Adrenal gland (tissue), 12 donors: Measurements from ENCODE around the gene PEX14. TPM values are rescaled to one million over a fixed set of nuclear protein-coding genes. Genes with fewer than 3 reads are reported as not detected.

ENCODE experiments used
- DNase-seq, 7 donors: peaks; one replicate each; pipeline ENCODE4 v3.0.0-alpha.2; 2019 to 2020
- H3K27ac ChIP-seq, 5 donors: fragments of 200-600 bp; sonication (generic) in 4 of 5; 1 replicate in 3 of 5; 2 replicates in 2 of 5; pipeline versions ENCODE4 v1.5.1 to v1.8.0; 2016 to 2020; ENCODE audit warnings: mild to moderate bottlenecking in 1 of 5
- H3K27me3 ChIP-seq: fragments of 200-600 bp; 2 replicates; pipeline ENCODE4 v1.8.0; 2021
- H3K36me3 ChIP-seq, 2 donors: fragments of 200-600 bp; replicated peaks in 1 of 2; 1 replicate in 1 of 2; 2 replicates in 1 of 2; pipeline versions ENCODE4 v1.5.1 to v1.8.0; 2018 to 2022
- H3K4me1 ChIP-seq, 2 donors: fragments of 200-600 bp; replicated peaks in 1 of 2; 1 replicate in 1 of 2; 2 replicates in 1 of 2; pipeline versions ENCODE4 v1.5.1 to v1.8.0; 2018 to 2021
- H3K4me3 ChIP-seq, 4 donors: fragments of 200-600 bp; sonication (generic) in 3 of 4; one replicate each; pipeline ENCODE4 v1.5.1; 2016 to 2018
- H3K9me3 ChIP-seq, 3 donors: fragments of 200-600 bp; sonication (generic) in 1 of 3; replicated peaks in 1 of 3; 1 replicate in 2 of 3; 2 replicates in 1 of 3; pipeline versions ENCODE4 v1.5.1 to v1.8.0; 2016 to 2021
- POLR2A ChIP-seq, 2 donors: fragments of 450-650 bp; IDR thresholded peaks; one replicate each; pipeline ENCODE4 v1.6.1; 2017; ENCODE audit warnings: antibody characterized with exemption in 2 of 2, mild to moderate bottlenecking in 2 of 2, moderate library complexity in 1 of 2
- WGBS, 4 donors: extraction: QIAGEN DNeasy Blood & Tissue Kit in 2 of 4; methylation state at CpG; one replicate each; pipeline versions ENCODE4 v1.1.5 to v1.1.7; 2013 to 2017; 5-methylcytosine and 5-hydroxymethylcytosine counted together
- intact Hi-C, 2 donors: fragments of 100-400 bp; cut with DNase I; formaldehyde crosslinking; loops; one replicate each; pipeline versions ENCODE4 v1.14.1 to v1.15.0; 2022 to 2023
- polyA plus RNA-seq, 3 donors: library from polyadenylated mRNA; stranded (reverse); fragments of 200-250 nt in 2 of 3; fragments of 350-450 nt in 1 of 3; fragmentation: Illumina TruSeq in 1 of 3; extraction: RNeasy Lipid Tissue Mini Kit (QIAGEN cat#74804) in 1 of 3; gene quantifications; one replicate each; pipeline ENCODE4 v1.2.3, GENCODE V29; 2013 to 2014
- total RNA-seq, 9 donors: library from RNA; depleted of rRNA in 4 of 9; stranded (reverse); fragments of >200 nt in 4 of 9; fragments of 120-200 nt in 1 of 9; fragmentation: NEBNext Ultra II Directional in 1 of 9; extraction: Animal tissue kit (Norgen Biotek cat#: 25700) in 1 of 9; gene quantifications; one replicate each; pipeline versions ENCODE4 v1.1.0 to v1.2.4, GENCODE V29; 2013 to 2023
- TF ChIP-seq, protein P1 (sequence below), 6 experiments: fragments of 450-650 bp in 4 of 6; fragments of 200-600 bp in 2 of 6; sonication (generic) in 1 of 6; IDR thresholded peaks; 1 replicate in 5 of 6; 2 replicates in 1 of 6; pipeline versions ENCODE4 v1.5.1 to v1.8.0; 2016 to 2021; ENCODE audit warnings: antibody characterized with exemption in 6 of 6, mild to moderate bottlenecking in 2 of 6, moderate library complexity in 1 of 6
- donor health status: healthy with polysubstance abuse.
- donor health status: Bipolar disorder and iron deficiency.
- donor health status: DM: yes; HTN: yes; CAD: no.
- donor health status: DM: no; HTN: no; CAD: no.
- donor health status: DM: no; HTN: no; CAD: no.
- donor health status: DM: yes; HTN: yes; CAD: no.

PEX14 gene
- total and polyA plus RNA-seq, 12 donors, result 9.7 to 23.9 (median 18.1) TPM

DNA sequence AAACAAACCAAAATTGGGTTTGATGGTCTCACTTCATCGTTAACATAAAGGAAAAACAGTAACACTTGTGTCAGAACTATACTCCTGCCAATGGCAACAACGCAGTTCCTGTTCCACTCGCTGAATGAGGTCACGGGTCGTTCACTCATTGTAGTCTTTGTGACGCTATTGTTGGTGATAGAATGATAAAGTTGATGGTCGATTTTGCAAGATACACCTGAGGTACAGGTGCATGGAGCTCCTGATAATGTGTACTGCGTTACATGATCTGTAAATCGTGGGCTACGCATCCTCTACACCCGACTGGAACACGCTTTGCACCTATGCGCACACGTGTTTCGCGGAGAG lies 44.9 kb upstream of the PEX14 start:
- H3K27ac ChIP-seq, result peak overlapping the region in 2 of 5 donors; percentile 39 to 79
- peak in 1 of 7 donors; percentile 21 for DNase-seq

GRCh38 chr1:10430216-10431069 lies 44.3 kb upstream of the PEX14 start, which contains the start of gene CENPS:
TSS of gene CENPS (plus strand) at chr1:10430433. CDS start at chr1:10430518, 85 bp downstream.
- Histone ChIP-seq H3K4me1 (peaks cover 9 to 20% of the 10 kb centered on the region in 2 donors), H3K9me3 (no peaks in the 10 kb centered on the region), H3K27me3 (no peaks in the 10 kb centered on the region), H3K27ac (peak within 1 kb of the TSS in 2 of 5 donors; percentile 39 to 79), H3K36me3 (no peaks in the 10 kb centered on the region), H3K4me3 (peak within 1 kb of the TSS; percentile 15 to 70 (median 68))
- WGBS, 4 donors, result 0% methylated on average over 8 to 95 of the region's 95 CpGs
- peak; percentile 83 to 95 (median 90) for DNase-seq
- intact Hi-C loops, result loop anchor here (5.0 kb wide), 1 partner anchor 62 kb away; no protein-coding TSS in a partner anchor
- no peak for TF ChIP-seq POLR2A (IDR thresholded peaks at IDR 0.05)
- TF ChIP-seq, protein P1, sequence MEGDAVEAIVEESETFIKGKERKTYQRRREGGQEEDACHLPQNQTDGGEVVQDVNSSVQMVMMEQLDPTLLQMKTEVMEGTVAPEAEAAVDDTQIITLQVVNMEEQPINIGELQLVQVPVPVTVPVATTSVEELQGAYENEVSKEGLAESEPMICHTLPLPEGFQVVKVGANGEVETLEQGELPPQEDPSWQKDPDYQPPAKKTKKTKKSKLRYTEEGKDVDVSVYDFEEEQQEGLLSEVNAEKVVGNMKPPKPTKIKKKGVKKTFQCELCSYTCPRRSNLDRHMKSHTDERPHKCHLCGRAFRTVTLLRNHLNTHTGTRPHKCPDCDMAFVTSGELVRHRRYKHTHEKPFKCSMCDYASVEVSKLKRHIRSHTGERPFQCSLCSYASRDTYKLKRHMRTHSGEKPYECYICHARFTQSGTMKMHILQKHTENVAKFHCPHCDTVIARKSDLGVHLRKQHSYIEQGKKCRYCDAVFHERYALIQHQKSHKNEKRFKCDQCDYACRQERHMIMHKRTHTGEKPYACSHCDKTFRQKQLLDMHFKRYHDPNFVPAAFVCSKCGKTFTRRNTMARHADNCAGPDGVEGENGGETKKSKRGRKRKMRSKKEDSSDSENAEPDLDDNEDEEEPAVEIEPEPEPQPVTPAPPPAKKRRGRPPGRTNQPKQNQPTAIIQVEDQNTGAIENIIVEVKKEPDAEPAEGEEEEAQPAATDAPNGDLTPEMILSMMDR (IDR thresholded peaks at IDR 0.05), result peak; percentile 75 to 99 (median 94)

More for the DNA sequence above, 44.9 kb upstream of the PEX14 start:
- no peaks in the 10 kb centered on the region for H3K9me3 ChIP-seq
- peaks cover 9 to 20% of the 10 kb centered on the region in 2 donors for H3K4me1 ChIP-seq
- H3K36me3 ChIP-seq, result no peaks in the 10 kb centered on the region
- H3K27me3 ChIP-seq, result no peaks in the 10 kb centered on the region
- 0 to 28% (median 19%) methylated on average over 5 to 16 of the region's 16 CpGs for WGBS, 4 donors
- peak overlapping the region in 2 of 4 donors; percentile 65 to 70 for H3K4me3 ChIP-seq
- intact Hi-C loops, result loop anchor here (5.0 kb wide), 2 partner anchors 53 to 62 kb away; no protein-coding TSS in a partner anchor
- TF ChIP-seq, protein P1 (IDR thresholded peaks at IDR 0.05), result no peak
- TF ChIP-seq POLR2A (IDR thresholded peaks at IDR 0.05), result no peak

- TF ChIP-seq, protein P1 (IDR thresholded peaks at IDR 0.05), result no peak
- no peak for TF ChIP-seq POLR2A (IDR thresholded peaks at IDR 0.05)
- peak overlapping the region in 2 of 5 donors; percentile 39 to 79 for H3K27ac ChIP-seq
- DNase-seq, result peak in 1 of 7 donors; percentile 60
- peaks cover 9 to 20% of the 10 kb centered on the region in 2 donors for H3K4me1 ChIP-seq
- H3K36me3 ChIP-seq, result no peaks in the 10 kb centered on the region
- no peaks in the 10 kb centered on the region for H3K27me3 ChIP-seq
- peak overlapping the region; percentile 15 to 70 (median 68) for H3K4me3 ChIP-seq
- intact Hi-C loops, result loop anchor here (5.0 kb wide), 1 partner anchor 61 kb away; no protein-coding TSS in a partner anchor
- H3K9me3 ChIP-seq, result no peaks in the 10 kb centered on the region
- 22 to 29% (median 25%) methylated on average over 25 to 30 of the region's 30 CpGs for WGBS, 4 donors
These were observed 43.5 kb upstream of the PEX14 start for GRCh38 chr1:10431070-10431730.
